Upper lobe of left lung (tissue), 4 donors: Measurements from ENCODE around the gene DENND1C.

Source experiments
- EP300 ChIP-seq, 4 donors: sonication (generic); formaldehyde crosslinking; IDR thresholded peaks; one replicate each; pipeline ENCODE4 v1.5.1; 2017; ENCODE audit warnings: antibody characterized with exemption in 4 of 4, control low read depth in 2 of 4
- POLR2A ChIP-seq, 4 donors: fragments of 450-650 bp; IDR thresholded peaks; one replicate each; pipeline ENCODE4 v1.5.1; 2016 to 2017; ENCODE audit warnings: antibody characterized with exemption in 4 of 4, mild to moderate bottlenecking in 2 of 4
- POLR2AphosphoS5 ChIP-seq, 2 donors: sonication (generic); formaldehyde crosslinking; IDR thresholded peaks; one replicate each; pipeline ENCODE4 v1.5.1; 2017; ENCODE audit warnings: antibody characterized with exemption in 2 of 2
- TF ChIP-seq, protein P1 (sequence below), 6 experiments: fragments of 450-650 bp in 4 of 6; fragments of 200-600 bp in 2 of 6; sonication (generic) in 2 of 6; IDR thresholded peaks; one replicate each; pipeline ENCODE4 v1.5.1; 2016 to 2019; ENCODE audit warnings: antibody characterized with exemption in 6 of 6

DNA sequence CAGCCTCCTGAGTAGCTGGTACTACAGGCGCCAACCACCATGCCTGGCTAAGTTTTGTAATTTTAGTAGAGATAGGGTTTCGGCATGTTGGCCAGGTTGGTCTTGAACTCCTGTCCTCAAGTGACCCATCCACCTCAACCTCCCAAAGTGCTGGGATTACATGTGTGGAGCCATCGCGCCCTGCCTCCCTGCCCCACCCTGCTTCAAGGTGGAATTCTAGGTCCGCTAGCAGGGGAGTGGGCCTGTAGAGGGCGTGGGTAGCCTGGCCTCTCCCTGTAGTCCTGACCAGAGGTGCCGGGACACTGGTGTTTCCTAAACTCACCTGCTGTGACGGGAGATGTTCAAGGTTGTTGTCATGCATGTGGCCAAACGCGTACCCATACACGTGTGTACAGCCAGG, 48.4 kb downstream of the DENND1C start:
- TF ChIP-seq, protein P1, sequence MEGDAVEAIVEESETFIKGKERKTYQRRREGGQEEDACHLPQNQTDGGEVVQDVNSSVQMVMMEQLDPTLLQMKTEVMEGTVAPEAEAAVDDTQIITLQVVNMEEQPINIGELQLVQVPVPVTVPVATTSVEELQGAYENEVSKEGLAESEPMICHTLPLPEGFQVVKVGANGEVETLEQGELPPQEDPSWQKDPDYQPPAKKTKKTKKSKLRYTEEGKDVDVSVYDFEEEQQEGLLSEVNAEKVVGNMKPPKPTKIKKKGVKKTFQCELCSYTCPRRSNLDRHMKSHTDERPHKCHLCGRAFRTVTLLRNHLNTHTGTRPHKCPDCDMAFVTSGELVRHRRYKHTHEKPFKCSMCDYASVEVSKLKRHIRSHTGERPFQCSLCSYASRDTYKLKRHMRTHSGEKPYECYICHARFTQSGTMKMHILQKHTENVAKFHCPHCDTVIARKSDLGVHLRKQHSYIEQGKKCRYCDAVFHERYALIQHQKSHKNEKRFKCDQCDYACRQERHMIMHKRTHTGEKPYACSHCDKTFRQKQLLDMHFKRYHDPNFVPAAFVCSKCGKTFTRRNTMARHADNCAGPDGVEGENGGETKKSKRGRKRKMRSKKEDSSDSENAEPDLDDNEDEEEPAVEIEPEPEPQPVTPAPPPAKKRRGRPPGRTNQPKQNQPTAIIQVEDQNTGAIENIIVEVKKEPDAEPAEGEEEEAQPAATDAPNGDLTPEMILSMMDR (IDR thresholded peaks at IDR 0.05): no peak
- TF ChIP-seq POLR2AphosphoS5 (IDR thresholded peaks at IDR 0.05) (no peak), POLR2A (IDR thresholded peaks at IDR 0.05) (no peak), EP300 (IDR thresholded peaks at IDR 0.05) (no peak)
